Mucosa of stomach (tissue), 1 donor: ENCODE measurements around the gene KHK.

ENCODE experiments used
- H3K27me3 ChIP-seq: one replicate; pipeline ENCODE4 v1.7.0; 2013; ENCODE audit warnings: mild to moderate bottlenecking, low read length; ENCODE audit not compliant: control insufficient read depth, insufficient read depth
- H3K36me3 ChIP-seq: one replicate; pipeline ENCODE4 v1.7.0; 2013; ENCODE audit warnings: low read length; ENCODE audit not compliant: control insufficient read depth, insufficient read depth
- H3K4me1 ChIP-seq: one replicate; pipeline ENCODE4 v1.7.0; 2013; ENCODE audit warnings: mild to moderate bottlenecking, low read length; ENCODE audit not compliant: control insufficient read depth, insufficient read depth
- H3K4me3 ChIP-seq: one replicate; pipeline ENCODE4 v1.7.0; 2013; ENCODE audit warnings: low read length
- H3K9ac ChIP-seq: one replicate; pipeline ENCODE4 v1.7.0; 2013; ENCODE audit warnings: mild to moderate bottlenecking, low read length, moderate library complexity
- H3K9me3 ChIP-seq: one replicate; pipeline ENCODE4 v1.7.0; 2013; ENCODE audit warnings: mild to moderate bottlenecking, low read length, moderate library complexity; ENCODE audit not compliant: control insufficient read depth
- donor health status: Pancreatic carcinoma.

The KHK gene

GRCh38 chr2:27078267-27079194, 8.0 kb upstream of the KHK start, which contains the start of gene EMILIN1:
EMILIN1 (plus strand) TSS chr2:27078615; CDS start chr2:27079066, 451 bp downstream.
- no peak within 1 kb of the TSS for H3K4me3 ChIP-seq
- peaks cover 23% of the 10 kb centered on the region for H3K4me1 ChIP-seq
- H3K9ac ChIP-seq, result peak within 1 kb of the TSS; percentile 55
- peaks cover 7% of the 10 kb centered on the region for H3K27me3 ChIP-seq
- no peaks in the 10 kb centered on the region for H3K36me3 ChIP-seq
- no peaks in the 10 kb centered on the region for H3K9me3 ChIP-seq

DNA sequence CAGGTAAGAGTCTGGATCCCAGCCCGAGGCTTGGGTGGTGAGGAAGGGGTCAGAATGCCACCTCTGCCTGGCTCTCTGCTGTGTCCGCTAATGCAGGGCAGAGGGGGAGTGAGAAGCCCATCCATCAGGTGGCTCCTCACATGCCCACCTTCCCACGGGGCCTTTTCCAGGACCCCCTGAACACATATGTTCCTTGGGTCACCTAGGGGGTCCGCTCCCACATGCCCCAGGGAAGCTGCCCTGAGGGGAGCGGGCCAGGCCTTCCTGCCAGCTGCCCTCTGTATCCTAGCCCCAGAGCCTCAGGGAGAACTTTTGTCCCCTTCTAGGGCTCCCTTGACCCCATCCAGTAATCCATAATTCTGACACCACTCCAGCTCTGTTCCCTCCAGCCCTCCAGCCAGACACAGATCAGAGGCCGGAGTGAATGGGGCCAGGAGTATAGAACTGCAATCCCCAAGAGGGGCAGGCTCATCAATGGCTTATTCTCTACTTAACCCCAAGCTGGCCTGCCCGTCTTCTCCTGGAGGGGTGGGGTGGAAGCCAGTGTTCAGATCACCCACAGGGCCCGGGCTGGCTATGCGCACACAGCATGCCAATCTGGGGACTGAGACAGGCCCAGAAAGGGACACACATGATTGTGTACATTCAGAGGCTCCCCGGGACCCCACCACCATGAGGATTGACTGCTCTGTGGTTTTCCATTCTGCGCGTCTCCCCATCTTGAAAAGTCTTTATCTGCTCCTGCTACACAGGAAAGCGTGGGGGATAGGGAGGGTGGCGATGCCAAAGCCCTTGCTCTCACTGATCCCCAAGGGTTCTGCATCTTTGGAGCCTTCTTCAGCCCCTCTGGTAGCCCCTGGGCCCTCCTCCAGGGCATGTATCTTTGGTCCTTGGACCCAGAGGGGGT, 7.1 kb upstream of the KHK start:
- Histone ChIP-seq H3K27me3 (peaks cover 7% of the 10 kb centered on the region), H3K9ac (peak overlapping the region; percentile 55), H3K4me3 (no peak overlapping the region), H3K4me1 (peaks cover 23% of the 10 kb centered on the region), H3K9me3 (no peaks in the 10 kb centered on the region), H3K36me3 (no peaks in the 10 kb centered on the region)

DNA sequence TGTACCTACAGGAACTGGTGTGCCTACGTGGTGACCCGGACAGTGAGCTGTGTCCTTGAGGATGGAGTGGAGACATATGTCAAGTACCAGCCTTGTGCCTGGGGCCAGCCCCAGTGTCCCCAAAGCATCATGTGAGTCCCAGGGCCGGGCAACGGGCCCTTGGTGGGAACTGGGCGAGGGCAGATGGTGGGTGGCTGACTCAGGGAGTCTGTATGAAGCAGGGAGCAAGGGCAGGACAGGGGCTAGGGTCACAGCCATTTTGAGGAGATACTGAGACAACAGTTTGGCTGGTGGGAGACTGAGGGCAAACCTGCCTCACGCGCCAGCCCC, 6.5 kb upstream of the KHK start:
- peaks cover 26% of the 10 kb centered on the region for H3K4me1 ChIP-seq
- peak overlapping the region; percentile 7 for H3K9ac ChIP-seq
- no peaks in the 10 kb centered on the region for H3K36me3 ChIP-seq
- H3K9me3 ChIP-seq, result no peaks in the 10 kb centered on the region
- peaks cover 7% of the 10 kb centered on the region for H3K27me3 ChIP-seq
- H3K4me3 ChIP-seq, result no peak overlapping the region

- H3K9me3 ChIP-seq, result no peaks in the 10 kb centered on the region
- peaks cover 31% of the 10 kb centered on the region for H3K4me1 ChIP-seq
- peaks cover 7% of the 10 kb centered on the region for H3K27me3 ChIP-seq
- H3K36me3 ChIP-seq, result no peaks in the 10 kb centered on the region
- H3K9ac ChIP-seq, result peak overlapping the region; percentile 7
- no peak overlapping the region for H3K4me3 ChIP-seq
These were observed 6.0 kb upstream of the KHK start for GRCh38 chr2:27080603-27080936.

DNA sequence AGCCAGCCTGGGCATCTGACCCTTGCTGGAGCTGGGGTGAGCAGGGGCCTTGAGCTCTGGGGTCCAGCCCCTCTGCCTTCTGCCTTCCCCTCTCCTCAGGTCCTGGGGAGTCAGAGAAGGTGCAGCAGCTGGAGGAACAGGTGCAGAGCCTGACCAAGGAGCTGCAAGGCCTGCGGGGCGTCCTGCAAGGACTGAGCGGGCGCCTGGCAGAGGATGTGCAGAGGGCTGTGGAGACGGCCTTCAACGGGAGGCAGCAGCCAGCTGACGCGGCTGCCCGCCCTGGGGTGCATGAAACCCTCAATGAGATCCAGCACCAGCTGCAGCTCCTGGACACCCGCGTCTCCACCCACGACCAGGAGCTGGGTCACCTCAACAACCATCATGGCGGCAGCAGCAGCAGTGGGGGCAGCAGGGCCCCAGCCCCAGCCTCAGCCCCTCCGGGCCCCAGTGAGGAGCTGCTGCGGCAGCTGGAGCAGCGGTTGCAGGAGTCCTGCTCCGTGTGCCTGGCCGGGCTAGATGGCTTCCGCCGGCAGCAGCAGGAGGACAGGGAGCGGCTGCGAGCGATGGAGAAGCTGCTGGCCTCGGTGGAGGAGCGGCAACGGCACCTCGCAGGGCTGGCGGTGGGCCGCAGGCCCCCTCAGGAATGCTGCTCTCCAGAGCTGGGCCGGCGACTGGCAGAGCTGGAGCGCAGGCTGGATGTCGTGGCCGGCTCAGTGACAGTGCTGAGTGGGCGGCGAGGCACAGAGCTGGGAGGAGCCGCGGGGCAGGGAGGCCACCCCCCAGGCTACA, 4.4 kb upstream of the KHK start:
- Histone ChIP-seq H3K4me3 (no peak overlapping the region), H3K9me3 (no peaks in the 10 kb centered on the region), H3K9ac (peak overlapping the region; percentile 1), H3K4me1 (peaks cover 35% of the 10 kb centered on the region), H3K36me3 (no peaks in the 10 kb centered on the region), H3K27me3 (no peaks in the 10 kb centered on the region)

- Histone ChIP-seq H3K36me3 (no peaks in the 10 kb centered on the region), H3K4me3 (no peak overlapping the region), H3K9me3 (no peaks in the 10 kb centered on the region), H3K9ac (no peak overlapping the region), H3K4me1 (peaks cover 40% of the 10 kb centered on the region), H3K27me3 (peaks cover 6% of the 10 kb centered on the region)
These were observed 3.7 kb upstream of the KHK start for GRCh38 chr2:27082773-27083409.

DNA sequence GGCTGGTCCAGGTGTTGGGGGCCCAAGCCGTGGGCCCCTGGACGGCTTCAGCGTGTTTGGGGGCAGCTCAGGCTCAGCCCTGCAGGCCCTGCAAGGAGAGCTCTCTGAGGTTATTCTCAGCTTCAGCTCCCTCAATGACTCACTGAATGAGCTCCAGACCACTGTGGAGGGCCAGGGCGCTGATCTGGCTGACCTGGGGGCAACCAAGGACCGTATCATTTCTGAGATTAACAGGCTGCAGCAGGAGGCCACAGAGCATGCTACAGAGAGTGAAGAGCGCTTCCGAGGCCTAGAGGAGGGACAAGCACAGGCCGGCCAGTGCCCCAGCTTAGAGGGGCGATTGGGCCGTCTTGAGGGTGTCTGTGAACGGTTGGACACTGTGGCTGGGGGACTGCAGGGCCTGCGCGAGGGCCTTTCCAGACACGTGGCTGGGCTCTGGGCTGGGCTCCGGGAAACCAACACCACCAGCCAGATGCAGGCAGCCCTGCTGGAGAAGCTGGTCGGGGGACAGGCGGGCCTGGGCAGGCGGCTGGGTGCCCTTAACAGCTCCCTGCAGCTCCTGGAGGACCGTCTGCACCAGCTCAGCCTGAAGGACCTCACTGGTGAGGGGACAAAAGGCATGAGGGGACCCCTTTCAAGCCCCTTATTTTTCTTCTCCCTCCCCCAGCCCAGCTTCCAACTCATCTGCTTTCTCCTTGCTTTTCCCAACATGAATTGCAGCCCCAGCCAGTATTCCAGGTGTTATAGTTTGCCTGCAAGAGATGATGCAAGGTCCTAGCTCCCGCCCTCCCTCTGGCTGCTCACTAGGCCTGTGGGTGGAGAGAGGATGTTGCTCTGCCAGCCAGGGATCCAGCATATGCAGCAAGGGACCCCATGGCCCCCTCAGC, 2.9 kb upstream of the KHK start:
- peaks cover 6% of the 10 kb centered on the region for H3K27me3 ChIP-seq
- H3K4me1 ChIP-seq, result peaks cover 40% of the 10 kb centered on the region
- H3K9me3 ChIP-seq, result no peaks in the 10 kb centered on the region
- H3K4me3 ChIP-seq, result no peak overlapping the region
- no peak overlapping the region for H3K9ac ChIP-seq
- no peaks in the 10 kb centered on the region for H3K36me3 ChIP-seq

GRCh38 chr2:27084297-27085061, 2.1 kb upstream of the KHK start:
- Histone ChIP-seq H3K27me3 (peaks cover 6% of the 10 kb centered on the region), H3K4me1 (peaks cover 40% of the 10 kb centered on the region), H3K9ac (no peak overlapping the region), H3K4me3 (no peak overlapping the region), H3K36me3 (no peaks in the 10 kb centered on the region), H3K9me3 (no peaks in the 10 kb centered on the region)

DNA sequence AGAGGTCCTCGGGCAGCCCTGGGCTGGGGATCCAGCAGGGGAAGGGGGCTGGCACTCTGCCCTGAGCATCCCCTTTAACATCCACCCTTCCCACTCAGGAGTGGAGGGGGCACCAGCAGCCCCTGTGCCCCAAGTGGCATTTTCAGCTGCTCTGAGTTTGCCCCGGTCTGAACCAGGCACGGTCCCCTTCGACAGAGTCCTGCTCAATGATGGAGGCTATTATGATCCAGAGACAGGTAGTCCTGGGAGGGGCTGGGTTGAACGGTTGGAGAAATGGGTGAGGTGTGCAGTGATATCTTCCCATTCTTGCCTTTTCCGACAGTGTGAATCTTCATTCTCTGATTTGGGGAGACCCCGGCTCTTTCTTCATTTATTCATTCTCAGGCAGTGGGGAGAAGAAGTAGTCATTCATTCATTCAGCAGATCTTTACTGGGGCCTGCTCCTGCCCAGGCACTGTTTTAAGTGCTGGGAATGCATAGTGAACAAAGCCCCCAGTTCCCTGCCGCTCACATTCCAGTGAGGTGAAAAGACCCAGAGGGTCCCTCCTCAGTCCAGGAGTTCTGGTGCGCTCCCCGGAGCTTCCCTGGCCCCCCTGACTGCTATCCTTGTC, 1.4 kb upstream of the KHK start:
- Histone ChIP-seq H3K4me1 (peaks cover 40% of the 10 kb centered on the region), H3K4me3 (no peak overlapping the region), H3K36me3 (no peaks in the 10 kb centered on the region), H3K9ac (peak overlapping the region; percentile 71), H3K9me3 (no peaks in the 10 kb centered on the region), H3K27me3 (peaks cover 6% of the 10 kb centered on the region)

- peak overlapping the region; percentile 71 for H3K9ac ChIP-seq
- H3K27me3 ChIP-seq, result peaks cover 6% of the 10 kb centered on the region
- H3K4me1 ChIP-seq, result peaks cover 38% of the 10 kb centered on the region
- H3K36me3 ChIP-seq, result no peaks in the 10 kb centered on the region
- H3K9me3 ChIP-seq, result no peaks in the 10 kb centered on the region
- peak overlapping the region; percentile 36 for H3K4me3 ChIP-seq
These were observed 891 bp upstream of the KHK start for GRCh38 chr2:27085673-27086089.
